Suprapubic skin (tissue), 3 donors: ENCODE measurements around the gene MED31.

Experiments
- POLR2AphosphoS5 ChIP-seq, 3 donors: sonication (generic); formaldehyde crosslinking; IDR thresholded peaks; one replicate each; pipeline ENCODE4 v1.6.1; 2017; ENCODE audit warnings: antibody characterized with exemption in 3 of 3
- TF ChIP-seq, protein P1 (sequence below), 2 donors: fragments of 200-600 bp in 1 of 2; fragments of 450-650 bp in 1 of 2; sonication (generic) in 1 of 2; IDR thresholded peaks; one replicate each; pipeline ENCODE4 v1.5.1; 2016 to 2019; ENCODE audit warnings: antibody characterized with exemption in 2 of 2, mild to moderate bottlenecking in 1 of 2, moderate library complexity in 1 of 2

DNA sequence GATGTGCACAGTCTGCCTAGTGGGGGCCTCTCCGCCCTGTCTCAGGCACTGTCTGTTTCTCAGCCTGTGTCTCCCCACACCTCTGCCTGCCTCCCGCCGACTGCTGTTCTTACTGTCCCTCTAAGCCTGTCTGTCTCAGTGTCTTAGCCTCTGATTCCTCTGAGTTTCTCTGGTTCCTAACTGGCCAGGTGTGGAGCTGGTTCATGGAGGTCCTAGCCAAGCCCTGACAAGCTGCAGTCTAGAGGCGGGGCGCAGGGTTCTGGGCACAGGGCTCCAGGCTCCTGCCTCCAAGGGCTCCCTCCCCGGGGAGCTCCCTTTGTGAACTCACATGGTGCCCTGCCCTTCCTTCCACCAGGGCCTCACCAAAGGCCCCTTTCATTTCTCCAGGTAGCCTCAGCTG, 19.6 kb upstream of the MED31 start:
- TF ChIP-seq, protein P1, sequence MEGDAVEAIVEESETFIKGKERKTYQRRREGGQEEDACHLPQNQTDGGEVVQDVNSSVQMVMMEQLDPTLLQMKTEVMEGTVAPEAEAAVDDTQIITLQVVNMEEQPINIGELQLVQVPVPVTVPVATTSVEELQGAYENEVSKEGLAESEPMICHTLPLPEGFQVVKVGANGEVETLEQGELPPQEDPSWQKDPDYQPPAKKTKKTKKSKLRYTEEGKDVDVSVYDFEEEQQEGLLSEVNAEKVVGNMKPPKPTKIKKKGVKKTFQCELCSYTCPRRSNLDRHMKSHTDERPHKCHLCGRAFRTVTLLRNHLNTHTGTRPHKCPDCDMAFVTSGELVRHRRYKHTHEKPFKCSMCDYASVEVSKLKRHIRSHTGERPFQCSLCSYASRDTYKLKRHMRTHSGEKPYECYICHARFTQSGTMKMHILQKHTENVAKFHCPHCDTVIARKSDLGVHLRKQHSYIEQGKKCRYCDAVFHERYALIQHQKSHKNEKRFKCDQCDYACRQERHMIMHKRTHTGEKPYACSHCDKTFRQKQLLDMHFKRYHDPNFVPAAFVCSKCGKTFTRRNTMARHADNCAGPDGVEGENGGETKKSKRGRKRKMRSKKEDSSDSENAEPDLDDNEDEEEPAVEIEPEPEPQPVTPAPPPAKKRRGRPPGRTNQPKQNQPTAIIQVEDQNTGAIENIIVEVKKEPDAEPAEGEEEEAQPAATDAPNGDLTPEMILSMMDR (IDR thresholded peaks at IDR 0.05), result no peak
- TF ChIP-seq POLR2AphosphoS5 (IDR thresholded peaks at IDR 0.05), result no peak
